Gastroesophageal sphincter (tissue), 4 donors: ENCODE data around the gene FAM135A. TPM values are rescaled to one million over a fixed set of nuclear protein-coding genes. Genes with fewer than 3 reads are reported as not detected.

Source experiments
- ATAC-seq: fragments of 150-250 bp; one replicate; pipeline ENCODE4 v1.9.1; 2016; ENCODE audit warnings: mild to moderate bottlenecking, moderate library complexity
- H3K27ac ChIP-seq, 4 donors: fragments of 200-600 bp; sonication (generic) in 3 of 4; 1 replicate in 3 of 4; 2 replicates in 1 of 4; pipeline ENCODE4 v1.5.1; 2016 to 2019
- H3K27me3 ChIP-seq: fragments of 200-600 bp; sonication (generic); one replicate; pipeline ENCODE4 v1.5.1; 2019
- H3K36me3 ChIP-seq, 2 donors: fragments of 200-600 bp; sonication (generic); one replicate each; pipeline ENCODE4 v1.5.1; 2019; ENCODE audit warnings: control low read depth in 1 of 2
- H3K4me1 ChIP-seq, 3 donors: fragments of 200-600 bp; sonication (generic); 1 replicate in 2 of 3; 2 replicates in 1 of 3; pipeline ENCODE4 v1.5.1; 2016 to 2019; ENCODE audit warnings: control low read depth in 2 of 3
- H3K4me3 ChIP-seq, 2 donors: fragments of 200-600 bp; sonication (generic); one replicate each; pipeline ENCODE4 v1.5.1; 2019; ENCODE audit warnings: mild to moderate bottlenecking in 1 of 2, moderate library complexity in 1 of 2
- H3K9me3 ChIP-seq, 3 donors: fragments of 200-600 bp; sonication (generic); one replicate each; pipeline ENCODE4 v1.5.1; 2017 to 2019; ENCODE audit warnings: control low read depth in 2 of 3
- CTCF ChIP-seq, 4 experiments: fragments of 200-600 bp in 2 of 4; fragments of 450-650 bp in 2 of 4; sonication (generic) in 1 of 4; IDR thresholded peaks; one replicate each; pipeline ENCODE4 v1.5.1; 2017 to 2019; ENCODE audit warnings: antibody characterized with exemption in 4 of 4, mild to moderate bottlenecking in 2 of 4, moderate library complexity in 2 of 4
- EP300 ChIP-seq: sonication (generic); formaldehyde crosslinking; IDR thresholded peaks from one replicate; pipeline ENCODE4 v1.6.1; 2017; ENCODE audit warnings: antibody characterized with exemption, mild to moderate bottlenecking
- POLR2A ChIP-seq, 2 donors: fragments of 450-650 bp; IDR thresholded peaks; one replicate each; pipeline ENCODE4 v1.6.1; 2017; ENCODE audit warnings: antibody characterized with exemption in 2 of 2, mild to moderate bottlenecking in 2 of 2, moderate library complexity in 1 of 2
- POLR2AphosphoS5 ChIP-seq: sonication (generic); formaldehyde crosslinking; IDR thresholded peaks from one replicate; pipeline ENCODE4 v1.6.1; 2017; ENCODE audit warnings: antibody characterized with exemption
- WGBS, 2 donors: methylation state at CpG; one replicate each; pipeline ENCODE4 v1.1.5; 2018; ENCODE audit warnings: low coverage in 1 of 2; 5-methylcytosine and 5-hydroxymethylcytosine counted together
- total RNA-seq, 4 donors: library from RNA; depleted of rRNA; stranded (reverse); fragments of >200 nt; gene quantifications; one replicate each; pipeline ENCODE4 v1.1.0, GENCODE V29; 2016

Gene FAM135A
- total RNA-seq, 4 donors from 2014 or later: 15.4 to 37.0 (median 29.9) TPM

- TF ChIP-seq POLR2A (IDR thresholded peaks at IDR 0.05): no peak
- TF ChIP-seq CTCF (IDR thresholded peaks at IDR 0.05): no peak
- no peak for TF ChIP-seq EP300
- TF ChIP-seq POLR2AphosphoS5: no peak
- H3K4me3 ChIP-seq: no peak overlapping the region
- H3K27me3 ChIP-seq: no peaks in the 10 kb centered on the region
- H3K4me1 ChIP-seq: no peaks in the 10 kb centered on the region
- no peaks in the 10 kb centered on the region for H3K9me3 ChIP-seq
- H3K27ac ChIP-seq: no peak overlapping the region
- no peaks in the 10 kb centered on the region for H3K36me3 ChIP-seq
- ATAC-seq: no peak
Measured at GRCh38 chr6:70395301-70395672, 18.0 kb upstream of the FAM135A start.

DNA sequence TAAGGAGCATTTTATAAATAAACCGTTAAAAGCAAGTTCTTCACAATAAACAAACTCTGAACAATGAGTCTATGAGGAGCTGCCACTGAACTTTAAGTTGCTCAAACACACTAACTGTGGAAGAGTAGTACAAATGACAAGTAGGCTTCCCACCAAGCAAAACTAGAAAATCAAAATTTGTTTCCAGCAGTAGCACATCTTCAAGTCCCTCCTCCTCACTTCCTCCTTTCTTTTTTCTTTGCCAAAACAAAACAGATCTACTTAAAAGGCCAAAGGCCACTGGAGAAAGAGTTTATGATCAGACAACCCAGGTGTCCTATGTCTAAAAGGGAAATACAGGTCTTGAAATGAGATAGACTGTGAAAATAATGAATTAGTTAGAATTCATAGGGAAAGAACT, 17.1 kb upstream of the FAM135A start:
- no peak for TF ChIP-seq CTCF (IDR thresholded peaks at IDR 0.05)
- TF ChIP-seq EP300: no peak
- no peak for TF ChIP-seq POLR2AphosphoS5
- TF ChIP-seq POLR2A (IDR thresholded peaks at IDR 0.05): no peak
- no peak overlapping the region for H3K27ac ChIP-seq
- WGBS, 2 donors: 0 to 29% methylated on average over 1 of the region's 1 CpG
- ATAC-seq: no peak
- no peaks in the 10 kb centered on the region for H3K36me3 ChIP-seq
- no peaks in the 10 kb centered on the region for H3K4me1 ChIP-seq
- H3K27me3 ChIP-seq: no peaks in the 10 kb centered on the region
- no peaks in the 10 kb centered on the region for H3K9me3 ChIP-seq
- H3K4me3 ChIP-seq: no peak overlapping the region

DNA sequence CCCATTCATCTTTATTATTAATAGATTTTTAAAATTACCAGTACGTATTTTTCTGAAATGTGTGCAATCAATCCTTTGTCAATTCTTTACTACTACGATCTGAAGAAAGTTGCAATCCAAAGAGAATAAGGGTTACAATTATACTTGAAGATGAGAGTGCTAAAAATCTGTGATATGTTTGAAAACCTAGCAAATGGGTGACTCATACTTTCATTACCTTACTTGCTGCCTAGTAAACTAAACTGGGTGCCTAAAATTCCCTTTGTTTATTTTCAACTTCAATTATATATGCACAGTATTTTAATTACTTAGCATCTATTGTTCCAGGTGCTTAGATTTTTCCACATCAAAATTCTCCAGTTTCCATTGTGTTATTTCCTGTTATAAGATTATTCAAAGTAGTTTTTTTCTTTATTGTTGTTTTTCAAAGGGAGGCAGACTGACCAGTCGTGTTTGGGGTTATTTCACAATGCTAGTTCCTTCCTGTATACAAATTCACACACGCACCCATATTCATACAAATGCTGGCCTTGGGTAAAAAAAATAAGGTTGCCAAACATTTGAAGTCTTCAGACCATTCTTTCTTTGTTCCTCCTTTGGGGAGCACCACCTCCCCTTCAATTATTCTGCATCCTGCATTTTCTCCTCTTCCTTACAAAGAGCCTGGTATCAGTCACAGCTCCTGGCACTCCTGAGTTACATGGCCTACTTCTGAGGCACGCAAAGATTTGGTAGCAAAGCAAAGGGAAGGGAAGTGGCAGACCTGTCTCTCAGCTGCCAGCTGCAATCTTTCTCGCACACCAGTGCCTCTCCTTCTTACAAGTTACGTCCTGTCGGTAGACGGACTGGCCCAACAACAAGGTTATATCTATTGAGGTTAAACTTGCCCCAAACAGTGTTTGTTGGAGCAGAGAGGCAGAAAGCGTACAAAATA, 16.2 kb upstream of the FAM135A start:
- Histone ChIP-seq H3K27me3 (no peaks in the 10 kb centered on the region), H3K4me3 (no peak overlapping the region), H3K9me3 (no peaks in the 10 kb centered on the region), H3K27ac (no peak overlapping the region), H3K4me1 (no peaks in the 10 kb centered on the region), H3K36me3 (no peaks in the 10 kb centered on the region)
- WGBS, 2 donors: 55 to 57% methylated on average over 7 to 10 of the region's 10 CpGs
- TF ChIP-seq POLR2AphosphoS5 (no peak), CTCF (IDR thresholded peaks at IDR 0.05) (no peak), EP300 (no peak), POLR2A (IDR thresholded peaks at IDR 0.05) (no peak)
- ATAC-seq: no peak

DNA sequence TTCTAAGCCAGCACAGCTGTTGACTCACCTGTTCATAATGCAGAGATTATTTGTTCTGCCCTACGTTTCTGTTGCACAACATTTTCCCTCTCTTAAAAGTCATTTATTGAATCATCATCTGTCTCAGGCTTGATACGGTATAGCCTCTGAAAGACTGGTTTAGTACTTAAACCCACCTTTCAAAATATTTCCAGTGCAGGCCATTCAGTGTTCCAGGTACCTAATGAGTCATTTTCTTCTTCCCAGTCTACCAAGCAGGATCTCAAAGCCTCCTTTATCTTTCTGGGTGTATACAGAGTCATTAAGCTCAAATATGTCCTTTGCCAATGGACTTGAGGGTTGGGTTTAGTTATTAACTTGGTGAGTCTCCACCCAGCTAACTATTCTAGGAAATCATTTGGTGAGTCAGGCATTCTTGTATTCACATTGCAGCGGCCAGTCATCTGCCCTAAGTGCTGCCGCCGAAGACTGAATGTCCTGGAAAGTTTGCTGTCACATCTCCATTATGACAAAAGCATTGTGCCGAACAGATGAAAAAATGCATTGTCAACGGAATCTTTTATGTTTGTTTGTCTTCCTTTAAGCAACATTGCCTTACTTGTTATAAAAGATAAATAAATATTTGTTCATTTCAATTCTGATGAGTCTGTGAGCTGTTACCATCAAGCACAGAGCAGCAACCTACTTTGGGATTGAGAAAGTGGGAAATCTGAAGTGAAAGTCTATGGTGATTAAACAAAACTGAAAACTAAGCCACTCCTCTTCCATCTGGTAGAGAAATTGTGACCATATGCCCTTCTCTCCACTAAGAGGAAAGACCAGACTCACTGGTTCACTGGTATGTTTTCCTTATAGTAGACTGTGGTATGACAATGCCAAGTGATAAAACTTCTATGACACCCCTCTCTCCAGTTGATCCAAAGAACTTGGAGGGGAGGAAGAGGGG, 14.3 kb upstream of the FAM135A start:
- H3K27me3 ChIP-seq: no peaks in the 10 kb centered on the region
- no peaks in the 10 kb centered on the region for H3K4me1 ChIP-seq
- H3K36me3 ChIP-seq: no peaks in the 10 kb centered on the region
- no peak for TF ChIP-seq CTCF (IDR thresholded peaks at IDR 0.05)
- no peak for TF ChIP-seq POLR2A (IDR thresholded peaks at IDR 0.05)
- TF ChIP-seq EP300: no peak
- no peak for TF ChIP-seq POLR2AphosphoS5
- WGBS, 2 donors: 40 to 64% methylated on average over 5 to 7 of the region's 7 CpGs
- ATAC-seq: peak; percentile 50
- peak overlapping the region in 2 of 4 donors; percentile 0 to 25 for H3K27ac ChIP-seq
- H3K9me3 ChIP-seq: no peaks in the 10 kb centered on the region
- H3K4me3 ChIP-seq: no peak overlapping the region
